RWPE2 (cell line): ENCODE measurements around the gene FBXO9.

Source experiments
- ATAC-seq: fragments of 200-7000 bp; cut with Tn5 transposase; 3 replicates; pipeline ENCODE4 v1.9.1; 2021; ENCODE audit warnings: low read depth
- DNase-seq: peaks from one replicate; pipeline ENCODE4 v3.0.0-alpha.2; 2020; ENCODE audit warnings: low spot score
- H3K27ac ChIP-seq: fragments of 450-650 bp; 2 replicates; pipeline ENCODE4 v1.5.1; 2017; ENCODE audit warnings: mild to moderate bottlenecking; ENCODE audit not compliant: poor library complexity, severe bottlenecking
- H3K27me3 ChIP-seq: fragments of 250-450 bp; sonication (Bioruptor Pico); 2 replicates; pipeline ENCODE4 v1.5.1; 2021; ENCODE audit warnings: mild to moderate bottlenecking, moderate library complexity; ENCODE audit not compliant: insufficient read depth, poor library complexity, severe bottlenecking
- H3K36me3 ChIP-seq: fragments of 250-450 bp; sonication (Bioruptor Pico); 2 replicates; pipeline ENCODE4 v1.5.1; 2020; ENCODE audit warnings: low read depth, mild to moderate bottlenecking, moderate library complexity
- H3K4me1 ChIP-seq: fragments of 250-450 bp; sonication (Bioruptor Pico); 2 replicates; pipeline ENCODE4 v1.5.1; 2021; ENCODE audit warnings: mild to moderate bottlenecking, moderate library complexity; ENCODE audit not compliant: insufficient read depth, poor library complexity, severe bottlenecking
- H3K4me3 ChIP-seq: fragments of 250-450 bp; sonication (Bioruptor Pico); 2 replicates; pipeline ENCODE4 v1.5.1; 2021; ENCODE audit warnings: mild to moderate bottlenecking, moderate library complexity; ENCODE audit not compliant: severe bottlenecking
- H3K9me3 ChIP-seq: fragments of 250-450 bp; sonication (Bioruptor Pico); 2 replicates; pipeline ENCODE4 v1.5.1; 2021; ENCODE audit warnings: mild to moderate bottlenecking, moderate library complexity; ENCODE audit not compliant: severe bottlenecking
- TF ChIP-seq, protein P1 (sequence below): fragments of 450-650 bp; IDR thresholded peaks from one replicate; pipeline ENCODE4 v1.5.1; 2017; ENCODE audit warnings: mild to moderate bottlenecking, moderate library complexity; ENCODE audit not compliant: poor library complexity, severe bottlenecking

The FBXO9 gene

DNA sequence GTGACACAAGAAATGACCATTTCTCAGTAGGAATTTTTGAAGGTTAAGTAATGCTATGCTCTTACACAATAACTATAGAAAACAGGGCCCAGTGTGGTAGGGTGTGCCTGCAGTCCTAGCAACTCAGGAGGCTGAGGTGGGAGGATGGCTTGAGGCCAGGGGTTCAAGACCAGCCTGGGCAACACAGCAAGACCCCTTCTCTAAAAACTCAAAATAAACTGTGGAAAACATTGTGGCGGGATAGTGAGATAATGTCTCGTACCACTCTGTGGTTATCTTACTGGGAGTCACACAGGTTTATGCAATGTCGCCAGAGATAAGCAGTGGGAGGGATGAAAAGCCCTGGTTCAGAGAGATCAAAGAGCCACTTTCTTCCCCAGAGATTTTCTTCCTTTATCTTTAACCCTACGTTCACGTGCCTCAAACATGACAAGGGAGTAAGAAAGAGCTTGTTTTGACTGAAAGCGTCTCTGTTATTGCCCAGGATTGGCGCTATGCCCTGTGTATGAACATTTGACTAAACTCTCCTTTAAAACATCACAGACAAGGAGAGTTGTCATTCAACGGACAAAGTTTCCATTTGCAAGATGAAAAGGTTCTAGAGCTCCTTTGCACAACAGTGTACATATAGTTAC, 69.5 kb downstream of the FBXO9 start:
- TF ChIP-seq, protein P1, sequence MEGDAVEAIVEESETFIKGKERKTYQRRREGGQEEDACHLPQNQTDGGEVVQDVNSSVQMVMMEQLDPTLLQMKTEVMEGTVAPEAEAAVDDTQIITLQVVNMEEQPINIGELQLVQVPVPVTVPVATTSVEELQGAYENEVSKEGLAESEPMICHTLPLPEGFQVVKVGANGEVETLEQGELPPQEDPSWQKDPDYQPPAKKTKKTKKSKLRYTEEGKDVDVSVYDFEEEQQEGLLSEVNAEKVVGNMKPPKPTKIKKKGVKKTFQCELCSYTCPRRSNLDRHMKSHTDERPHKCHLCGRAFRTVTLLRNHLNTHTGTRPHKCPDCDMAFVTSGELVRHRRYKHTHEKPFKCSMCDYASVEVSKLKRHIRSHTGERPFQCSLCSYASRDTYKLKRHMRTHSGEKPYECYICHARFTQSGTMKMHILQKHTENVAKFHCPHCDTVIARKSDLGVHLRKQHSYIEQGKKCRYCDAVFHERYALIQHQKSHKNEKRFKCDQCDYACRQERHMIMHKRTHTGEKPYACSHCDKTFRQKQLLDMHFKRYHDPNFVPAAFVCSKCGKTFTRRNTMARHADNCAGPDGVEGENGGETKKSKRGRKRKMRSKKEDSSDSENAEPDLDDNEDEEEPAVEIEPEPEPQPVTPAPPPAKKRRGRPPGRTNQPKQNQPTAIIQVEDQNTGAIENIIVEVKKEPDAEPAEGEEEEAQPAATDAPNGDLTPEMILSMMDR: no peak
- ATAC-seq (no peak), DNase-seq (no peak)
- no peaks in the 10 kb centered on the region for H3K27me3 ChIP-seq
- no peaks in the 10 kb centered on the region for H3K9me3 ChIP-seq
- no peaks in the 10 kb centered on the region for H3K4me1 ChIP-seq
- no peaks in the 10 kb centered on the region for H3K36me3 ChIP-seq
- no peak overlapping the region for H3K4me3 ChIP-seq
- H3K27ac ChIP-seq: no peak overlapping the region

DNA sequence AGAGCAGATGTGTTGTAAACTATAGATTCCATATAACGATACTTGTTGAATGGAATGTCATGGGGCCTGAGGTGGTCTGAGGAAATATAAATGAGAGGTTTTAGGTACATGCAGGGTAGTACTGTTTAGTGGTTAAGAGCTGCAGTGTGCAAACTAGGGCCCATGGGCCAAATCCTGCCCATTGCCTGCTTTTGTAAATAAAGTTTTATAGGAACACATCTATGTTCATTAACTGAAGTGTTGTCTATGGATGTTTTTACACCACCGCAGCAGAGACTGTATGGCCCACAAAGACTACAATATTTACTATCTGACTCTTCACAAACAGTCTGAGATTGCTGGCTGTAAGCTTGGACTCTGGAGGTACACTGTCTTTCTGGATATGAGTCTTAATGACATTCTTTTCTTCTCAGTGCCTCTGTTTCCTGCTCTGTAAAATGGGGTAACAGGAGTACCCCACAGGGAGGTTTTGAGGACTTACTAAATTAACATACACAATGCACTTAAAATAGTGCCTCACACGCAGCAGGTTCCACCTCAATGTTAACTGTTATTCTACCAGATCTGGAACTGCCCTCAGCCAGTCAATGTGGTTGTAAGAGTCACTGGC, 70.9 kb downstream of the FBXO9 start:
- Histone ChIP-seq H3K27me3 (no peaks in the 10 kb centered on the region), H3K4me3 (no peak overlapping the region), H3K4me1 (no peaks in the 10 kb centered on the region), H3K9me3 (no peaks in the 10 kb centered on the region), H3K27ac (no peak overlapping the region), H3K36me3 (no peaks in the 10 kb centered on the region)
- ATAC-seq (no peak), DNase-seq (no peak)
- TF ChIP-seq, protein P1: no peak

DNA sequence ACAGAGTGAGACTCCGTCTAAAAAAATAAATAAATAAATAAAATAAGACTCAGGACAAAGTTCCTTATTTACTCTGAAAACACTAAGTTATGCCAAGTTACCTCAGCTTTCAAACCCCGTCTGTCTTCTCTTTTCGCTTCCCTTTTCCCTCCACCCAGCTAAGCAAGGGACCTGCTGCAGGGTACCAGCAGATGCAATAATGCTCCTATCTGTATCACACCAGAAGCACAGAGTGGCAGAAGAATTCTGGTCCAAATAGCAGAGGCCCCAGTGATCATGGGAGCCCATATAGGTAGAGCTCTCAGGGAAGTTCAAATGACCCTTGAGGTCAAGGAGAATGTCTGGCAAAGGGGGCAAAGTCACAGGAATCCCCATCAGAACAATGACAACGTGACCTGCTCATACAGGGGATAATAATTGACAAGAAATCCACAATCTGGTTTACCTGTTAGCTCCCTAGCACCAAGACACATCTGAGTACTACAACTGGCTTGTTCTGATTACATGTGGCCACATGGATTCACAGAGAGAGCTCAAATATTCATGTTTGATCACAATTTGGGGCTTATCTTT, 74.7 kb downstream of the FBXO9 start:
- TF ChIP-seq, protein P1: no peak
- Histone ChIP-seq H3K4me3 (no peak overlapping the region), H3K27me3 (no peaks in the 10 kb centered on the region), H3K36me3 (no peaks in the 10 kb centered on the region), H3K4me1 (no peaks in the 10 kb centered on the region), H3K27ac (no peak overlapping the region), H3K9me3 (no peaks in the 10 kb centered on the region)
- no peak for DNase-seq
- ATAC-seq: no peak

DNA sequence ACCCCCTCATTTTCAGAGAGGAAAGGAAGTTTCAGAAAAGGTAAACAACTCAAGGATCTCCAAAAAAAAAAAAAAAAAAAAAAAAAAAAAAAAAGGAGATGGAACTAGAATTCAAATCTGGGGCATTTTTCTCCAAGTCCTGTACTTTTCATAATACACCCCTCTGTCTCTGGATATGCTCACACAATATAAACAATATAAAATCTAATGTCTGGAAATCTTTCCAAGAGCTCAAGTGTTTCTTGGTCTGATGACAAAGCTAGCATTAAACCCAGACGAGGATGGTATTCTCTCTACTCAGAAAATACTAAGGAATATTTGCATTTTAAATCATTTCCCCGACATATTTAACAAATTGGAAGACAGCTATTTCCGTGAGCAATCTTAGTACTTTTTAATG, 77.6 kb downstream of the FBXO9 start:
- Histone ChIP-seq H3K36me3 (no peaks in the 10 kb centered on the region), H3K9me3 (no peaks in the 10 kb centered on the region), H3K27ac (no peak overlapping the region), H3K4me3 (no peak overlapping the region), H3K4me1 (no peaks in the 10 kb centered on the region), H3K27me3 (no peaks in the 10 kb centered on the region)
- ATAC-seq (no peak), DNase-seq (no peak)
- TF ChIP-seq, protein P1: no peak

DNA sequence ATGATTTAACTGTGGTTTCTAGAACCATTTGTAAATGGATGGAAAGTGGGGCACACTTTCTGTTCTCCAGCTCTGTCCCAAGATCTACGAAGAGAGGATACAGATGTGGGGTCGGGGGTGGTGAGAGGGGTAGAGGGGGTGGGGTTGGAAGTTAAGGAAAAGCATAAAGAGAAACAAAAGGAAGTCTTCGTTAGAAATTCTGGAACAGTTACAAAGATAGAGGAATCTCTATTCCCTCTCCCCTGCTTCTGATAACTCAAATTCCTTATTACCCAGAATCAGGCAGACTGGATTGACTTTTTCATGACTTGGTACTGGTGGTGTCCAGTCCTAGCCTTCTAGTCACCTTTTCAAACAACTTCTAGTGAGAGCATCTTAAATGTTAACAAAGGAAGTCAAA, 78.5 kb downstream of the FBXO9 start:
- H3K27ac ChIP-seq: no peak overlapping the region
- TF ChIP-seq, protein P1: no peak
- H3K4me3 ChIP-seq: no peak overlapping the region
- no peak for ATAC-seq
- no peaks in the 10 kb centered on the region for H3K36me3 ChIP-seq
- H3K4me1 ChIP-seq: no peaks in the 10 kb centered on the region
- DNase-seq: no peak
- H3K9me3 ChIP-seq: no peaks in the 10 kb centered on the region
- no peaks in the 10 kb centered on the region for H3K27me3 ChIP-seq
